Femur (tissue), 1 donor: ENCODE data around the gene KIF17.
"Not testable (repeated sequence)": the region's sequence is repeated elsewhere in the genome, so short reads cannot be mapped to it uniquely, and the experiment has no call there.

Experiments used
- DNase-seq: peaks from one replicate; pipeline ENCODE4 v3.0.0-alpha.2; 2017

The KIF17 gene

DNA sequence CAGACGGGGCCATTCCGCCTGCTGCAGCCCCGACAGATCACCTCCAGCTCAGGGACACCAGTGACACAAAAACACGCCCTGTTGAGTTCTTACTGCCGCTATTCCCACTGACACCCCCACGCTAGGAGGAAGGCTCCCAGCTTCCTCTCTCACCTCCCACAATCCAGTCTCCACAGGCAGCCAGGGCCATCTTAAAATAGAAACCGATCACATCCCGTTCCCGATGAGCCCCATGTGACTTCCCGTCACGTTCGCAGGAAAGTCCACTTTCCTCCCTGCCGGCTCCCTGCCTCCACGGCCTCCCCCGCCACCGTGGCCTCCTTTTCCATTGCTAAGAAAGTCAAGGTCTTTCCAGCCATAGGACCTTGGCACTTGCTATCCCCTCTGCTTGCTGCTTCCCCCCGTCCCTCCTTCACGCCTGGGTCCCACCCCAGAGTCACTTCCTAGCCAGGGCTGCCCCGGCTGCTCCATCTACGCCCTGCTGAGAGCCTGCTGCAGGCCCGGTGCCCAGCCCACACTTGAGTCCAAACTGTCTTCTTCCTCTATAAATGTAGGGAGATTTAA is 32.6 kb downstream of the KIF17 start:
- no peak for DNase-seq

DNA sequence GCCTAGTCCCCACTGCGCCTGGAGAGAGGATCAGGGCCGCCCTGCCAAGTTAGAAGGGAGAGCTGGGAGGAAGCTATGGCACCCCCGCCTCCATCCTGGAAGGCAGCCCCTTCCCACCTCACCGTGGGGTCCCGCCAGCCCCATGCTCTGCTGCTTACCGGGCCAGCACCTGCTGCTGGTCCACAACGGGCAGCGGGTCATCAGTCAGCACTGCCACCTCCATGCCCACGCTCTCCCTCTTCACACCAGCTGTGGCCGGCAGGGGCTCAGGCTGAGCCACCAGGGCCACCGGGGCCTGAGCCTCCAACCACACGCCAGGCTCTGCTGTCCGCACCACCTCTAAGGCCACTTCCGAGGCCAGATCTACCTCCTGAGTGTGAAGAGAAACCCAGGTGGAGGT is 33.2 kb downstream of the KIF17 start:
- DNase-seq, result no peak

DNA sequence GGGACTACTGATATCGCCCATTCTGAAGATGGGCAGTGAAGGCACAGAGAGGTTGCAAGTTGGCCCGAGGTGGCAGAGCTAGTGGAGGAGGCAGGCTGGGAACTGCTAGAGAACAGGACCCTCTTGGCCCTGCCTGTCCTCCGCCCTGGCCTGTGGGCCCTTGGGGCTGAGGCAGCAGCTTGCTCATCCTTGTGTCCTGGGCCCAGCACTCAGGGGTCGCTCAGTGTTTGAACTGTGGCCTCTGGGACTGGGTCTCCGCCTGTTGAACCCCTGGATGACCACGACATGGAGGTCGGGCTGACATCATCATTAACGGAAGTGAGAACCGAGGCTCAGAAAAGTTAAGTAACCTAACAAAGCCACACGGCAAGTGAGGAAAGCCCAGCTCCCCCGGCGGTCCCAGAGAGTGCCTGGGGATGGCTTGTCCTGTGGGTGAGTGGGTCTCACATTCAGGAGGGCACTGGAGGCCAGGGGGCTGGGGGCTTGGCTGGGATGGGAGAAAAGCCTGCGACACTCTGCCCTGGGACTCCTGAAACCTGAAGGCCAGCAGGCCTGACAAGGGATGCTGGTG is 33.7 kb downstream of the KIF17 start:
- DNase-seq, result no peak

DNA sequence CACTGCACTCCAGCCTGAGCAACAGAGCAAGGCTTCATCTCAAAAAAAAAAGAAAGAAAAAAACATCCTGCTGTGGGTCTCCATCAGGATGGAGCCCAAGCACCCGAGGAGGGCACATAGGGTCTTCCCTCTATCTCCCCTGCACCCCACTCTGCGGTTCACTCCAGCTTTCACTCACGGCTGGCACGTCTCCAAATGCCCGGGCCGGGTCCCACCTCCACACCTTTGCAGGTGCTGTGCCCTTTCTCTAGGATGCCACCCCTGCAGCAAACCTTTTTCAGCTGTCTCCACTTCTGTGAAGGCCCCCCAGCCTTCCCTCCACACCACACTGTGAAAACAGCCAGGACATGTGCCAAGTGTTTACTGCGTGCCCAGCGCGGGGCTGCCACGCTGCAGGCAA is 34.2 kb downstream of the KIF17 start:
- DNase-seq, result no peak

DNA sequence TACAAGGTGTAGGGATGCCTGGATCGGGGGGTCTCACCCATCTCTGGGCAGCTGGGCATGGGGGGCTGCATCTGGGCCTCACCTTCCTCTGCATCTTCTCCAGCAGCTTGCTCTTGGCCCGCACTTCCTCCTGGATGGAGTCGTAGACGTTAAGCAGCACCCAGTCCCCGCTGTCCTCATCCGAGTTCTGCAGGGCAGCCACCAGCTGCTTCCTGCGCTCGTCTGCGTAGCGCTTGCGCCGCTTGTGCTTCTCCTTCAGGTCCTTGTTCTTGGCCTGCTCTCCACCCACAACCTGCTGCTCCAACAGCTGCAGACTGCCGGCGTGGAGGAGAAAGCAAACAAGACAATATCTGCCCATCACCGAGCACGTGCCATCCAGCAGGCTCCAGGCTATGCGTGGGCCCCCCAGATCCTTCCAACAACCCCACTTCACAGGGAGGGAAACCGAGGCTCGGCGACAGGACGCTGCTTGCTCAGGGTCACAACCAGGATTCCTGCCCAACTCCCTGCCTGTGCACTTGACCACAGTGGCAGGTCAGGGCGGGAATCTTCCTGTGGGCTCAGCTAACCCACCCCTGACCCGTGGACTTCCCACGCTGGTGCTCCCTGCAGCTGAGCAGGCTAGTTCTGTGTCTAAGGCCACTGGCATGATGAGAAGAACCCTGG is 35.1 kb downstream of the KIF17 start:
- DNase-seq, result peak; percentile 55

DNA sequence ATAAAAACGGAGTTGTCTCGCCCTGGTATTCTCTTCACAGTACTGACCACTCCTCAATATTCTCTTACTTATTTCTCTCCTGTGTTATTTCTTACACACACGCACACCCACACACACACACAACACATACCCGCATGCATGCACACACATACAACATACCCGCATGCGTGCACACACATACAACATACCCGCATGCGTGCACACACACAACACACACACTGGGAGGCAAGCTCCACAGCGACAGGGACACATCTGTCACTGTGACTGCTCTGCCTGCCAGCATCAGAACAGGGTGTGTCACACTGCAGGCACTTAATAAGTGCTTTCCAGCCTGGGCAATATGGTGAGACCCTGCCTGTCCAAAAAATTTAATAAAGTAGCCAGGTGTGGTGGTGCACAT is 35.8 kb downstream of the KIF17 start:
- DNase-seq, result no peak

DNA sequence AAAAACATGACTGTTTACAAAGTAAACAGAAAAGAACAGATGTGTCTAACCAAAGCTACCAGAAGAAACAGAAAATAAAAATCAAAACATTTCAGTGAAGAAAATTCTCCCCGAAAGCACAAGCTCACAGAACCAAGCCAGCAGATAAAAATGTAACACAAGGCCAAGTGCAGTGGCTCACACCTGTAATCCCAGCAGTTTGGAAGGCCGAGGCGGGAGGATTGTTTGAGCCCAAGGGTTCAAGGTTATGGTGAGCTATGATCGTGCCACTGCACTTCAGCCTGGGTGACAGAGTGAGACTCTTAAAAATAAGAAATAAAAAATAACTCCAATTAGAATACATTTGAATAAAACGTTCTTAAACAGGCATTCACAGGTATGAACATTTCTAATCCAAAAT is 37.5 kb downstream of the KIF17 start:
- no peak for DNase-seq

DNA sequence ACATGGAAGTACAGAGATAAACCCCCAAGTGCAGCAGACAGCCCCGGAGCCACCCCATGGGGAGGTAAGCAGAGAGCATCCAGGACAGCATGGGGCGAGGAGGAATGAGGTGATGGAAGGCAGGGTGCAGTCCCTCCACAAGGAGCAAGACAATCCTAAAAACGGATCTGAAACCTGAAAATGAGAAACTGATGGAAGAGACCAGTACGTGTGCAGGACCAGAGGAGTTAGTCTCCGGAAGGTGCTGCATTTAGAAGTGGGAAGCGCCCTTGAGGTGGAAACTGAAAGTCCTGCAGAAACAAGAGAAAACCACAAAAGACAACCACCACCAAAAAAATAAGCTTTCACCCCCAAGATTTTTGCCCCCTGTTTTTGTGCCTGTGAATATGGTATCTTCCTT is 39.2 kb downstream of the KIF17 start:
- no peak for DNase-seq

DNA sequence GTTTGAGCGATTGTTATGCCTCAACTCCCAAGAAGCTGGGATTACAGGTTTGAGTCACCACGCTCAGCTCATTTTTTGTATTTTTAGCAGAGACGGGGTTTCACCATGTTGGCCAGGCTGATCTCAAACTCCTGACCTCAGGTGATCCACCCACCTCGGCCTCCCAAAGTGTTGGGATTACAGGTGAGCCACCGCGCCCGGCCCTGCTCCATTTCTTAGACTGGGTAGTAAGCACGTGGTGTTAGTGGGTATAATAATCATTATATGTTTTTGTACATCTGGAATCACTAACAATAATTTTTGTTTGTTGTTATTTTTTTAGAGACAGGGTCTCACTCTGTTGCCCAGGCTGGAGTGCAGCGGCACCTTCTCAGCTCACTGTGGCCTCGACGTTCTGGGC is 44.2 kb downstream of the KIF17 start:
- DNase-seq, result not testable (repeated sequence)

DNA sequence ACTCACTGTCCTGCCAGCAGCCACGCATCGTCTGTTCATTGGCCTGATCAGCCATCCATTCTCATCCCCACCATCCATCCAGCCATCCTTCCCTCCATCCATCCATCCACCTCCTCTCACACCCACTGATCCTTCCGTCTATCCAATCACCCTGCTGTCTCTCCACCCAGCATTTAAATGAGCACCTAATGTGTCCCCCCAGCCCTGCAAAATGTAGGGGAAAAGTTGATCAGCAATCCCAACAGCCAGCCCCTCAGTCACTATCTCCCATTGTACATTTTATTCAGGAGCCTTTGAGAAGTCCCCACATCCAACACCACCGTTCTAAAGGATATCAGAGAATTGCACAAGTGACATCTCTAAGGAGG is 45.6 kb downstream of the KIF17 start:
- DNase-seq, result no peak

DNA sequence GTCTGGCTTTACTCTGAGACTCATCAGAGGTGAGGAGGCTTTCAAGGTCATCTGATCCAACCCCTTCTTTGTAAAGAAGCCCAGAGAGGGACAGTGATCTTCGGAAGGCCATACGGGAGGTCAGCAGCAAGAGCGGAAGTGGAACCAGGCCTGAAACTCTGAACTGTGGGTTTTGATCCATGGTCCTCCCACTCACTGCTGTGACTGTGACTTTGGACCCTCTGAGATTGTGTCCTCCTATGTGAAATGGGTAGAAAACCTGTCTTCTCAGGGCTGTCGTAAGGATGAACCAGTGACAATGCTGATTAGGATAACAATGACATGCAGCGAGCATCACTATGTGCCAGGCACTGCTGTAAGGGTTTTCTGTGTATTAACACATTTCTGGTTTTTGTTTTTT is 46.9 kb downstream of the KIF17 start:
- DNase-seq, result no peak

DNA sequence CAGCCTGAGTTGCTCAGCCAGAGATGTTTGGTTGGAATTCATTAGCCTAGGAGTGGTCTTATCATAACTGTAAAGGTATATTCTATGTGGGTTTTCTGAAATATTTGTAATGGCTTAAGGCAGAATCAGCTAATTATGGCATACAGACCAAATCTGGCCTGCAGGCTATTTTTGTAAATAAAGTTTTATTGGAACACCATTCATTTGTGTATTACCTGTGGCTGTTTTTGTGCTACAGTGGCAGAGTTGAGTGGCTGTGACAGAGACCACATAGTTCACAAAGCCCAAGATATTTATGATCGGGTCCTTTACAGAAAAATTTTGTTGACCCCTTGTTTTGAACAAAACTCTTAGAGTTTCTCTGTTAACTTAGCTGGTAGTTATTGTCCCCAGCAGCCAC is 49.2 kb downstream of the KIF17 start:
- no peak for DNase-seq

DNA sequence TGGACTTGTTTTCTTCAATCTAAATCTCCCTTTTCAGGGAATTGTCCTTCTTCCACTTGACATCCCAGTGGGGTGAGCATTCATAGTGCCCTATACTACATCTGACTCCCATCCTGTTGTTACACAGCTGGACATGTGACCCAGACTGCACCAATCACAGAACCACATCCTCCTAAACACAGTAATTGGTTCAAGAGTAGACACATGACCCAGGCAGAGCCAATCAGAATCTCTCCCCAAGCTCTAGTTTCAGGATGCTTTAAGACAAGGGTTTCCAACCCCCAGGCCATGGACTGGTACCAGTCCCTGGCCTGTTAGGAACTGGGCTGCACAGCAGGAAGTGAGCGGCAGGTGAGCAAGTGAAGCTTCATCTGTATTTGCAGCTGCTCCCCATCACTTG is 51.0 kb downstream of the KIF17 start:
- DNase-seq, result no peak

DNA sequence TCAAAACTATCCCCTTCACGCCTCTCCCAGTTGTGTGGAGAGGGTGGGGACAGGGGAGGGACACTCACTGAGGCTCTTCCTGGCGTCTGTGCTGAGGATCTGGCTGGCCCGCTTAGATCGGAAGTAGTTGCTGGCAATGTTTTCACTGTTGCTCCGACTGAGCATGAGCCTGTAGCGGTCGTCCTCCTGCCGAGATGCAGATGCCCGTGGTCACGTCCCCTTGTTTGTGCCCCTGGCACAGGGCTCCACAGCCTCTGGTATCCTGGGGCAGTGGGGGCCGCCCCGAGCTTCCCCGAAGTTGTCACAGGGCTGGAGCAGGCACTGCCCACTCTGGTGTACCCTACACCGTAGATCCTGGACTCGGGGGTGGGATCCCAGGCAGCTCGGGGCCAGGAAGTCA is 51.7 kb downstream of the KIF17 start:
- DNase-seq, result no peak

DNA sequence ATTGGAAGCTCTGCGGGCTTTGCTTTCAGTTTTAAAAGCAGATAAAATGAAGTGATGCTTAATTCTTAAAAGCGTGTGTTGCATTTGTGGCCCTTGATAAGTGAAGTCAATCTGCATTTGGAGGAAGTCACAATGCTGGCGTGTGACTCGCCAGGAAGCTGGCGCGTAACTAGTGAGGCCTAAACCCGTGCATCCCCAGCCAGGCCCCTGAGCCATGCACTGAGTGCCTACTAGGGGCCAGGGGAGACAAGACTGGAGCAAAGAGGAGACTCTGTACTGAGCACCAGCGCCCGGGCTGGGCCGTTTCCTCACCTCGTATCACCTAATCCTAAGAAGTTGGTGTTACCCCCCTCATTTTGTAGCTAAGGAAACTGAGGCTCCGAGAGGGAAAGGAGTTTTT is 52.1 kb downstream of the KIF17 start:
- no peak for DNase-seq

DNA sequence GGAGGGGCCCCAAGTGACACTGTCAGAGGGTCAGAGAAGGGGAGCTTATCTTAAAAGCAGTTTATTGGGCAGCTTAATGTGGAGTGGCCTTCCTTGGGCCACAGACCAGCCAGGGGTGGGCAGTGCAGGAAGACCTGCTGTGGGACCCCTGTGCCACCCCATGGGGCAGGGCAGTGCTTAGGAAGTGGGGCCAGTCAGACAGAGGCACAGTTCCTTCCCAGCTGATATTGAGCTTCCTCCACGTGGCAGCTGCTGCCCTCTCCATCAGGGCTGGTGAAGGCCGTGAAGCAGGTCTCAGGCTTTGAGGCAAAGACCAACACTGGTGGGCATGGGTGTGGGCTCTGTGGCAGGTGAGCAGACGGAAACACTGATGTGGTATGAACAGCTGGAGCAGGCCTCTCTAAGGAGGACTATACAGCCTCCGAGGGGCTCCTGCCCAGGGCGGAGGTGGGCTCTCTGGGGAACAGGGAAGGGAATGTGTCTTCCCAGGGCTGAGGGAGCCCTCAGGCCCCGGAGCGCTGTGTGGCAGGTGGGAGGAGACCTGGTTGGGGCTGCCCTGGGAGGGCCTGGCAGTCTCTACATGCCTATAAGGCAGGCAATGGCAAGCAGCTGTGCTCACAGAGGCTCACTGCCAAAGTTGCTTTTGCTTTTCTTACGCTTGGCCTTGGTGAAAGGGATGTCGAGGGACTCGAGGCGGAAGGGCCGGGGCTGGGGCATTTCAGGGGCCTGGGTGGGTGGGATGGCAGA is 53.7 kb downstream of the KIF17 start:
- DNase-seq, result no peak

DNA sequence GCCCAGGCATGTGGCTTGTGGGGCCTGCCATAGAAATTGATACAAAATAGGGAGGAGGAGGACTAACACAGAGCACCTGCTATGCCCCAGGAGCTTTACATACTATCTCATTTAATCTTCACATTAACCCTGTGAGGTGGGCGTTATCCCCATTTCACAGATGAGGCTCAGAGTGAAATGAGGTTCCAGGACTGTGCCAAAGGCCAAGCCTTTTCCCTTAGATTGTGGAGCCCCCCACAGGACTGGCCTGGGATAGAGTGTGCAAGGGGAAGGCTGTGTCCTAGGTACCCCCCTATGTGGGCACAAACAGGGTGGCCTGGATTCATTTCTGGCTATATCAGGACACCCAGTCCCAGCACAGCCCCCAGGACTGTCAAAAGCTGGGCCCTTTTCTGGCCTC is 54.4 kb downstream of the KIF17 start:
- no peak for DNase-seq

DNA sequence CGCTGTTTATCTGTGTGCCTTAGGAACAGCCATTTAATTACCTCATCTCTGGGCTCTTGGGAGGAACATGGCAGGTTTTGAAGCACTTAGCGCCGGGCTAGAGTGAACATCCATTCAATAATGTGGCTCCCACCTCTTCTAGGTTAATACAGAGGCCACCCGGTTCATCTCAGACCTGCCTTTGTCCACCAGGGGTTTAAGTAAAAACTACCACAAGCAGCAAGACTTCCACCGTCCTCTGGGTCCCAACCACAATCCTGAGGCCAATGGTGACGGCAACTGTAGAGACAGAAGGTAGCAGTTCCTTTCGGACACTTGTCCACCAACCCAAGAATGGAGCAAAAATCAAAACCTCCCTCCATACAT is 55.7 kb downstream of the KIF17 start:
- no peak for DNase-seq

DNA sequence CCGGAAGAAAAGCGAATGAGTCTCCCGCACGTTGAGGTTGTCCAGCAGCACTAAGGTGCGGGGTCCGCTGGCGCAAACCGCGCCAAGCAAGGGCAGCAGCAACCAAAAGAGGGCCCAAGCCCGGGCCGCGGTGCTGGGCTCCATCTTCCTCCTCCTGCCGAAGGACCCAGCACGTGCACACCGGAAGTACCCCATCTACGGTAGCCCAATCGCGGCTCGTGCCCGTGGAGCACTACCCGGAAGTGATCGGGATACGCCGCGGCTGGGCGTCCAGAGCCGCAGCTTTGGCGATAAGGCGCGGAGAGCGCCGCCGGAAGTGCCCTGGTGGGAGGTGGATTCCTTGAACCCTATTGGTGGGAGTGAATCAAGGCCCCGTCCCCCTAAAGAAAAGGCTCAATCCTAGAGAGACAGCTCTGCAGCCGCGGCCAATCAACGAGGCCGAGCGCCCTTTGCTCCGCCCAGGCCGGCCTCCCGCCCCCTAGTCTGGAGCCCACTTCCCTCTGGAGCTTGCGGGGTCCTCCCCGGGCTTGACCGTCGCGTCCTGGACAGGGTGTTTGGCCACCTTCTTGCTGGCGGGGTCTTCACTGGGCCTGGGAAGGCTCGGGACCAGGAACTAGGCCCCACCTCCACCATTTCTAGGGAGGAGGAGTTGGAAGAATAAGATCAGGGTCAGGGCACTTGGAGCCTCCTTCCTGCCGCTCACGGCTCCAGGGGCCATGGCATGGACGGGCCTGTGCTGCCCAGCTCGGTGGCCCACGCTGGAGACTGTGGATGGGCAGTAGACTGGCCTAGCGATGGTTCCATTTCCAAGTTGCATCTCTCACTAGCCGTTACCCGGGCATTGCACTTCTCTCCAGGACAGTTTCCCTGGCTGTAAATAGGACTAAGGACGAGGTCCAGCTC is 56.3 kb downstream of the KIF17 start, which contains the start of gene DDOST:
Gene DDOST (minus strand): TSS at position 163 of the 903 bp plus-strand sequence. CDS start 19 bp downstream, at position 144.
- DNase-seq, result peak; percentile 98

DNA sequence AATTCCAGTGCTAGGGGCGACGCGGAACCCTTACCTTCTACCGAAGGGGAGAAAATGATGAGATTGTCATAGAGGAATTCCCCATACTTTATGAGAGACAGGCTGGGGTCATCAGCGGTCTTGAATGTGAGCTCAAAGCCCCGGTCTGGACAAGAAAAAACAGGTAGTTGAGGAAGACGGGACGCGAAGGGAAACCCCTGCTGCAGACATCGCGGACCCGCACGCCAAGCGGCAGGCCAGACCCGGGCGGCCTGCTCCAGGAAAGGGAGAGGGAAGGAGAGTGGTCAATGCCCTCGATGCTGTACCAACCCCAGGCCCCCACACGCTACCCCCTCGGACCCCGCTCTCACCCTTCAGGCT is 57.0 kb downstream of the KIF17 start:
- DNase-seq, result no peak

DNA sequence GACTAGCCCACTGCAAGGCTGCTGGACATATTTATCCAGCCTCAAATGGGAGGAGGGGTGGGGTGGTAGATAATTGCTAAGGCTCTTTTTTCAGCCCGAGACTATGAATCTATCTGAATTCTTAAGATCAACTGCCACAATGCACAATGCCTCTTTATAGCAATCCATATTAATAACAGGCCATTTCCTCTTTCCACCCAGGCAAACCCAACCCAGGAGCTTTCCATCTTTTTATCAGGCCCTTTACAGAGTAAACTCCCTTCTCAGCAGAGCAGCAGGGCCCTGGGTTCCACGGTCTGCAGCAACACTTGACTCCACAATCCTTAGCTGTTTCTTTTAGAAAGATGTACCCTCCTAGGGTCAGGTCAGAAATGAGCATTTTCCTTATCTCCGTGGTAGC is 57.4 kb downstream of the KIF17 start:
- no peak for DNase-seq

DNA sequence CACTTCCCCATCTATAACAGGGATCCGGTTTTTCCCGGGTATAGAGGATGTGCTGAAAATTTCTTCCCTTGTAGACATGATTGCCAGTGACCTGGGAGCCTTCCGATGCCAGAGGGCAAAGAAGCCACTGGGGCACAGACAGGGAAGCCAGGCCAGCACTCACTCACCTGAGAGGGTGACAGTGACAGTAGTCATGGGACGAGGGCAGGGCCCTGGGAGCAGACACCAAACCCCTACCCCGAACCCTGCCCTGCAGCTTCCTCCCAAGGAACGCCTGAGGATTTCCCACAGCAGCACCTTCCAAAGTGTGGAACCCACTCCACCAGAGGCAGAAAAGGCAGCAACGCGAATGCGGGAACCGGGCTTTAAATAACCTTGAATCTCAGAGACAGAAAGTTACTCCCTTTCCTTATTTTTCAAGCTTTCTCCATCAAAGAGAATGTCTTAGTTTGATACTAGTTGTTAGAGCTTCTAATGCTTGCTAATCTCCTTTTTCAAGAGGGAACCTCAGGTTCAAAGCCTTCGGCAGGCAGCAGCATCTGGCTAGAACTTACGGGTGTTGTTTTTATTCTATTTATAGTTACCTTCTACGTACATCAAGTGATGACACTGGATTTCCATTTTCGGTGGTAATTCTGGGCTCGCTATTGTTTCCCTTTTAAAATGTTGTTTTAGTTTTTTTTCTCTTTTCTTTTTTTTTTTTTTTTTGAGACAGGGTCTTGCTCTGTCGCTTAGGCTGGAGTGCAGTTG is 59.5 kb downstream of the KIF17 start:
- DNase-seq, result no peak
